C4-2B (cell line): ENCODE results near the gene RBM28.

ENCODE experiments used
- CTCF ChIP-seq: fragments of 450-650 bp; conservative IDR thresholded peaks from 2 replicates; pipeline ENCODE4 v1.5.1; 2017; ENCODE audit warnings: mild to moderate bottlenecking
- ZFX ChIP-seq: fragments of 450-650 bp; IDR thresholded peaks from 2 replicates; pipeline ENCODE4 v1.6.1; 2017

DNA sequence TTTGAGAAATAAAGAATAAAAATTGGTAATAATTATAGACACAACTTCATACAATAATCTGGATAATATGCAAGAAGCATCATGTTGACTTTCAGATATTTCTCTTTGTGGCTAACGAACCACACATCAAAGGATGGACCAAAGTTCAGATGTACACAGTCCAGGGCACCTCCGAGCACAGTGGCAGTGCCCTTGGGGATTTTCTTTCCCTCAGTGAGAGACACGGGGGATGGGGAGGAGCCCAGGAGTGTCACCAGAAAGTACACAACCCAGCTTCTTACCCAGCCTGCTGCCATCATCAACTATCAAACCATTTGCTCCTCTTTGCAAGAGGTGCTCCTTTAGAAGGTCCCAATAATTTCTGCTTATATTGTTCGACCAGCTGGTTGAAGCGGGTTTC is 33.2 kb downstream of the RBM28 start:
- TF ChIP-seq CTCF (no peak), ZFX (no peak)
